ENCODE results near the gene DNAJB11.

DNAJB11 gene

GRCh38 chr3:186589856-186590579, 19.5 kb downstream of the DNAJB11 start:
- no peak for DNase-seq (ENCODE audit: low read depth)
- no peak for TF ChIP-seq CTCF (IDR thresholded peaks at IDR 0.05; ENCODE audit: low read depth, low read length, missing control alignments)
- H3K4me3 ChIP-seq (ENCODE audit: low read depth, low read length), result no peak overlapping the region

- TF ChIP-seq CTCF (IDR thresholded peaks at IDR 0.05; ENCODE audit: low read depth, low read length, missing control alignments), result no peak
- H3K4me3 ChIP-seq (ENCODE audit: low read depth, low read length), result no peak overlapping the region
- DNase-seq (ENCODE audit: low read depth), result no peak
Observed at GRCh38 chr3:186590580-186591295, 20.2 kb downstream of the DNAJB11 start.

GRCh38 chr3:186592682-186593081, 22.2 kb downstream of the DNAJB11 start:
- no peak for TF ChIP-seq CTCF (IDR thresholded peaks at IDR 0.05; ENCODE audit: low read depth, low read length, missing control alignments)
- H3K4me3 ChIP-seq (ENCODE audit: low read depth, low read length), result no peak overlapping the region

GRCh38 chr3:186593862-186594261, 23.3 kb downstream of the DNAJB11 start:
- TF ChIP-seq CTCF (IDR thresholded peaks at IDR 0.05; ENCODE audit: low read depth, low read length, missing control alignments), result no peak
- no peak for DNase-seq (ENCODE audit: low read depth)

More at GRCh38 chr3:186592682-186593081, 22.2 kb downstream of the DNAJB11 start:
- DNase-seq (ENCODE audit: low read depth), result no peak

GRCh38 chr3:186594591-186595113, 24.1 kb downstream of the DNAJB11 start:
- no peak overlapping the region for H3K4me3 ChIP-seq (ENCODE audit: low read depth, low read length)
- no peak for TF ChIP-seq CTCF (IDR thresholded peaks at IDR 0.05; ENCODE audit: low read depth, low read length, missing control alignments)
- DNase-seq (ENCODE audit: low read depth), result no peak

More at GRCh38 chr3:186593862-186594261, 23.3 kb downstream of the DNAJB11 start:
- no peak overlapping the region for H3K4me3 ChIP-seq (ENCODE audit: low read depth, low read length)

GRCh38 chr3:186596568-186597287, 26.2 kb downstream of the DNAJB11 start:
- no peak for TF ChIP-seq CTCF (IDR thresholded peaks at IDR 0.05; ENCODE audit: low read depth, low read length, missing control alignments)
- DNase-seq (ENCODE audit: low read depth), result no peak

More at GRCh38 chr3:186596568-186597287, 26.2 kb downstream of the DNAJB11 start:
- no peak overlapping the region for H3K4me3 ChIP-seq (ENCODE audit: low read depth, low read length)
